Hepatocyte (in vitro differentiated cells): ENCODE data around the gene GJC2. TPM values are rescaled to one million over a fixed set of nuclear protein-coding genes. Genes with fewer than 3 reads are reported as not detected.

Source experiments
- DNase-seq: peaks from one replicate; pipeline ENCODE4 v3.0.0-alpha.2; 2016; ENCODE audit warnings: low spot score
- H2AFZ ChIP-seq: fragments of 200-600 bp; sonication (generic); 2 replicates; pipeline ENCODE4 v1.6.0; 2016; ENCODE audit warnings: antibody characterized with exemption, mild to moderate bottlenecking
- H3K27ac ChIP-seq: fragments of 200-600 bp; sonication (generic); 2 replicates; pipeline ENCODE4 v1.5.1; 2016; ENCODE audit warnings: mild to moderate bottlenecking
- H3K27me3 ChIP-seq: fragments of 200-600 bp; sonication (generic); 2 replicates; pipeline ENCODE4 v1.6.1; 2016
- H3K36me3 ChIP-seq: fragments of 200-600 bp; sonication (generic); replicated peaks from 2 replicates; pipeline ENCODE4 v1.5.1; 2016; ENCODE audit warnings: low read depth; ENCODE audit not compliant: insufficient read depth
- H3K4me1 ChIP-seq: fragments of 200-600 bp; sonication (generic); 2 replicates; pipeline ENCODE4 v1.5.1; 2016; ENCODE audit warnings: mild to moderate bottlenecking, moderate library complexity; ENCODE audit not compliant: insufficient read depth
- H3K4me2 ChIP-seq: fragments of 200-600 bp; sonication (generic); 2 replicates; pipeline ENCODE4 v1.6.0; 2016
- H3K4me3 ChIP-seq: fragments of 200-600 bp; sonication (generic); 2 replicates; pipeline ENCODE4 v1.5.1; 2016; ENCODE audit warnings: mild to moderate bottlenecking
- H3K79me2 ChIP-seq: fragments of 200-600 bp; sonication (generic); 2 replicates; pipeline ENCODE4 v1.6.0; 2017; ENCODE audit warnings: mild to moderate bottlenecking
- H3K9me2 ChIP-seq: fragments of 200-600 bp; sonication (generic); replicated peaks from 2 replicates; pipeline ENCODE4 v1.6.0; 2017; ENCODE audit warnings: mild to moderate bottlenecking; ENCODE audit not compliant: insufficient read depth
- H3K9me3 ChIP-seq: fragments of 200-600 bp; sonication (generic); 2 replicates; pipeline ENCODE4 v1.5.1; 2016; ENCODE audit warnings: low read depth, mild to moderate bottlenecking
- H4K20me1 ChIP-seq: fragments of 200-600 bp; sonication (generic); 2 replicates; pipeline ENCODE4 v1.6.0; 2016; ENCODE audit warnings: mild to moderate bottlenecking; ENCODE audit not compliant: insufficient read depth, poor library complexity, severe bottlenecking
- CTCF ChIP-seq: fragments of 200-600 bp; sonication (generic); IDR thresholded peaks from 2 replicates; pipeline ENCODE4 v1.5.1; 2016; ENCODE audit warnings: antibody characterized with exemption, mild to moderate bottlenecking; ENCODE audit not compliant: poor library complexity
- EZH2 ChIP-seq: fragments of 200-600 bp; sonication (generic); IDR thresholded peaks from 2 replicates; pipeline ENCODE4 v1.6.1; 2016; ENCODE audit warnings: antibody characterized with exemption, mild to moderate bottlenecking, borderline replicate concordance
- EZH2phosphoT487 ChIP-seq: fragments of 200-600 bp; sonication (generic); IDR thresholded peaks from one replicate; pipeline ENCODE4 v1.6.1; 2018; ENCODE audit warnings: antibody characterized with exemption, mild to moderate bottlenecking, low read depth, moderate library complexity; ENCODE audit not compliant: unreplicated experiment, severe bottlenecking
- WGBS: methylation state at CpG from one replicate; pipeline ENCODE4 v1.1.6; 2016; ENCODE audit warnings: low lambda C conversion rate; ENCODE audit errors: missing lambda C conversion rate; 5-methylcytosine and 5-hydroxymethylcytosine counted together
- polyA plus RNA-seq: library from polyadenylated mRNA; unstranded; fragments of >200 nt; fragmentation: Nextera tagmentation; extraction: Ambion mirVana; gene quantifications from 2 replicates; pipeline ENCODE4 v1.2.1, GENCODE V29; 2016
- total RNA-seq: library from RNA; depleted of rRNA; stranded (reverse); fragments of >200 nt; gene quantifications from 2 replicates; pipeline ENCODE4 v1.2.3, GENCODE V29; 2014

GJC2 gene
- total and polyA plus RNA-seq, 2 experiments from 2014 or later: 0.40 to 1.6 TPM

- Histone ChIP-seq H3K36me3 (no peaks in the 10 kb centered on the region), H3K4me3 (no peak overlapping the region), H3K4me2 (no peak overlapping the region), H3K27me3 (no peaks in the 10 kb centered on the region), H2AFZ (no peak overlapping the region), H4K20me1 (no peaks in the 10 kb centered on the region), H3K27ac (no peak overlapping the region), H3K9me3 (no peaks in the 10 kb centered on the region), H3K9me2 (no peaks in the 10 kb centered on the region), H3K4me1 (no peaks in the 10 kb centered on the region), H3K79me2 (peaks cover 17% of the 10 kb centered on the region)
- 87% methylated on average over 50 of the region's 52 CpGs for WGBS
- TF ChIP-seq CTCF (no peak), EZH2phosphoT487 (no peak), EZH2 (no peak)
- no peak for DNase-seq
Observed at GRCh38 chr1:228174482-228175315, 25.0 kb downstream of the GJC2 start.

GRCh38 chr1:228175316-228176023 is 25.7 kb downstream of the GJC2 start:
- WGBS: 97% methylated on average over 17 of the region's 18 CpGs
- DNase-seq: no peak
- no peaks in the 10 kb centered on the region for H3K36me3 ChIP-seq

GRCh38 chr1:228176024-228176395 is 26.3 kb downstream of the GJC2 start:
- Histone ChIP-seq H3K36me3 (no peaks in the 10 kb centered on the region), H3K4me2 (no peak overlapping the region), H3K9me2 (no peaks in the 10 kb centered on the region), H4K20me1 (no peaks in the 10 kb centered on the region), H3K4me1 (no peaks in the 10 kb centered on the region), H3K27me3 (no peaks in the 10 kb centered on the region), H3K4me3 (no peak overlapping the region), H3K27ac (no peak overlapping the region), H3K79me2 (peaks cover 7% of the 10 kb centered on the region), H2AFZ (no peak overlapping the region), H3K9me3 (no peaks in the 10 kb centered on the region)
- no peak for TF ChIP-seq CTCF
- TF ChIP-seq EZH2: no peak
- TF ChIP-seq EZH2phosphoT487: no peak
- WGBS: 90% methylated on average over 4 of the region's 4 CpGs
- DNase-seq: no peak

More at GRCh38 chr1:228175316-228176023, 25.7 kb downstream of the GJC2 start:
- H3K9me3 ChIP-seq: no peaks in the 10 kb centered on the region
- no peak overlapping the region for H2AFZ ChIP-seq
- no peak overlapping the region for H3K4me2 ChIP-seq
- H4K20me1 ChIP-seq: no peaks in the 10 kb centered on the region
- H3K4me1 ChIP-seq: no peaks in the 10 kb centered on the region
- no peak for TF ChIP-seq EZH2
- peaks cover 12% of the 10 kb centered on the region for H3K79me2 ChIP-seq
- H3K27me3 ChIP-seq: no peaks in the 10 kb centered on the region
- H3K27ac ChIP-seq: no peak overlapping the region
- no peak overlapping the region for H3K4me3 ChIP-seq
- H3K9me2 ChIP-seq: no peaks in the 10 kb centered on the region
